ENCODE measurements around the gene PCNX2. TPM values are rescaled to one million over a fixed set of nuclear protein-coding genes. Genes with fewer than 3 reads are reported as not detected.

The PCNX2 gene
- total and polyA plus RNA-seq, 2 donors (not counting 1 experiment from before 2014, with no cell fraction given): 17.6 to 34.7 TPM

GRCh38 chr1:233121947-233122559 lies 173.5 kb downstream of the PCNX2 start:
- intact Hi-C loops (cut with micrococcal nuclease): no loop called here
- no peaks in the 10 kb centered on the region for H3K9me3 Mint-ChIP-seq (ENCODE audit: insufficient read depth)
- no peak overlapping the region for H2AFZ ChIP-seq (ENCODE audit: insufficient read depth, low read depth, low read length, poor library complexity, severe bottlenecking)
- H3K27ac Mint-ChIP-seq: no peak overlapping the region
- no peak for TF ChIP-seq EZH2 (IDR thresholded peaks at IDR 0.05; ENCODE audit: borderline replicate concordance, insufficient read depth, low read depth, low read length, poor library complexity, severe bottlenecking)
- TF ChIP-seq CTCF (IDR thresholded peaks at IDR 0.05): no peak
- no peaks in the 10 kb centered on the region for H3K36me3 ChIP-seq (replicated peaks in 1 of 2; ENCODE audit: control extremely low read depth in 1 of 2, control insufficient read depth in 1 of 2, extremely low read depth in 1 of 2, insufficient read depth in 2 of 2, low read length in 1 of 2)
- H3K4me1 Mint-ChIP-seq: no peaks in the 10 kb centered on the region
- H3K4me2 ChIP-seq (replicated peaks; ENCODE audit: low read depth, low read length, poor library complexity, severe bottlenecking): no peak overlapping the region
- no peaks in the 10 kb centered on the region for H3K27me3 ChIP-seq (replicated peaks in 1 of 4; ENCODE audit: control extremely low read depth in 1 of 4, control insufficient read depth in 3 of 4, insufficient read depth in 4 of 4, low read length in 3 of 4)
- H4K20me1 ChIP-seq (ENCODE audit: control insufficient read depth, insufficient read depth, low read length, poor library complexity, severe bottlenecking): no peaks in the 10 kb centered on the region
- H3K9ac ChIP-seq (ENCODE audit: low read length): no peak overlapping the region
- H3K4me3 ChIP-seq (ENCODE audit: control extremely low read depth in 1 of 5, extremely low read depth in 1 of 5, insufficient read depth in 1 of 5, low read depth in 2 of 5, low read length in 4 of 5): no peak overlapping the region
- no peaks in the 10 kb centered on the region for H3K79me2 ChIP-seq (ENCODE audit: control insufficient read depth, insufficient read depth, low read length)
- WGBS (ENCODE audit: insufficient coverage): no CpG with 5 or more reads among the region's 1 CpG
- CTCF ChIA-PET: no interaction called here
- no peaks in the 10 kb centered on the region for H3K4me1 ChIP-seq (ENCODE audit: control insufficient read depth in 2 of 2, insufficient read depth in 2 of 2, low read length in 2 of 2)
- H3K9me3 ChIP-seq (ENCODE audit: control extremely low read depth in 1 of 3, control insufficient read depth in 2 of 3, insufficient read depth in 1 of 3, low read length in 2 of 3): no peaks in the 10 kb centered on the region
- ATAC-seq (ENCODE audit: low read depth) (no peak), DNase-seq (no peak)
- H3K27ac ChIP-seq (ENCODE audit: low read length in 2 of 2): no peak overlapping the region
- POLR2A ChIA-PET: no interaction called here
- no peak overlapping the region for H3K4me3 Mint-ChIP-seq
- H3K27me3 Mint-ChIP-seq: no peaks in the 10 kb centered on the region

- H3K4me3 Mint-ChIP-seq: no peak overlapping the region
- POLR2A ChIA-PET: no interaction called here
Measured at GRCh38 chr1:233114860-233115259, 180.7 kb downstream of the PCNX2 start.

More at GRCh38 chr1:233114860-233115259, 180.7 kb downstream of the PCNX2 start:
- WGBS (ENCODE audit: insufficient coverage): no CpG with 5 or more reads among the region's 5 CpGs
- Histone ChIP-seq H2AFZ (ENCODE audit: insufficient read depth, low read depth, low read length, poor library complexity, severe bottlenecking) (no peak overlapping the region), H3K36me3 (replicated peaks in 1 of 2; ENCODE audit: control extremely low read depth in 1 of 2, control insufficient read depth in 1 of 2, extremely low read depth in 1 of 2, insufficient read depth in 2 of 2, low read length in 1 of 2) (peaks cover 0 to 8% of the 10 kb centered on the region in 2 experiments), H3K9me3 (ENCODE audit: control extremely low read depth in 1 of 3, control insufficient read depth in 2 of 3, insufficient read depth in 1 of 3, low read length in 2 of 3) (no peaks in the 10 kb centered on the region), H3K79me2 (ENCODE audit: control insufficient read depth, insufficient read depth, low read length) (no peaks in the 10 kb centered on the region), H4K20me1 (ENCODE audit: control insufficient read depth, insufficient read depth, low read length, poor library complexity, severe bottlenecking) (no peaks in the 10 kb centered on the region), H3K27ac (ENCODE audit: low read length in 2 of 2) (no peak overlapping the region), H3K4me1 (ENCODE audit: control insufficient read depth in 2 of 2, insufficient read depth in 2 of 2, low read length in 2 of 2) (no peaks in the 10 kb centered on the region), H3K4me2 (replicated peaks; ENCODE audit: low read depth, low read length, poor library complexity, severe bottlenecking) (no peak overlapping the region), H3K9ac (ENCODE audit: low read length) (no peak overlapping the region), H3K27me3 (replicated peaks in 1 of 4; ENCODE audit: control extremely low read depth in 1 of 4, control insufficient read depth in 3 of 4, insufficient read depth in 4 of 4, low read length in 3 of 4) (no peaks in the 10 kb centered on the region), H3K4me3 (ENCODE audit: control extremely low read depth in 1 of 5, extremely low read depth in 1 of 5, insufficient read depth in 1 of 5, low read depth in 2 of 5, low read length in 4 of 5) (no peak overlapping the region)
- Mint-ChIP-seq H3K9me3 (ENCODE audit: insufficient read depth) (no peaks in the 10 kb centered on the region), H3K4me1 (no peaks in the 10 kb centered on the region), H3K27me3 (no peaks in the 10 kb centered on the region), H3K27ac (no peak overlapping the region)
- CTCF ChIA-PET: no interaction called here
- intact Hi-C loops (cut with micrococcal nuclease): no loop called here
- ATAC-seq (ENCODE audit: low read depth): no peak
- no peak for DNase-seq
- no peak for TF ChIP-seq EZH2 (IDR thresholded peaks at IDR 0.05; ENCODE audit: borderline replicate concordance, insufficient read depth, low read depth, low read length, poor library complexity, severe bottlenecking)
- TF ChIP-seq CTCF (IDR thresholded peaks at IDR 0.05): no peak

Measured in B cell (primary cell).